IPS DF 6.9 (cell line): ENCODE results near the gene MOB3C.
"Not testable (repeated sequence)": the region's sequence is repeated elsewhere in the genome, so short reads cannot be mapped to it uniquely, and the experiment has no call there.

ENCODE experiments used
- DNase-seq: peaks from one replicate; pipeline ENCODE4 v3.0.0-alpha.2; 2013; ENCODE audit warnings: low read depth, low spot score
- H3K27ac ChIP-seq: one replicate; pipeline ENCODE4 v1.5.1; 2013; ENCODE audit warnings: low read length, control low read depth
- H3K27me3 ChIP-seq: 2 replicates; pipeline ENCODE4 v1.6.1; 2013; ENCODE audit warnings: mild to moderate bottlenecking, low read length; ENCODE audit not compliant: control insufficient read depth, insufficient read depth
- H3K36me3 ChIP-seq: 2 replicates; pipeline ENCODE4 v1.6.1; 2013; ENCODE audit warnings: low read length; ENCODE audit not compliant: control insufficient read depth, insufficient read depth
- H3K4me1 ChIP-seq: 2 replicates; pipeline ENCODE4 v1.6.1; 2013; ENCODE audit warnings: low read length; ENCODE audit not compliant: control insufficient read depth, insufficient read depth
- H3K4me3 ChIP-seq: 2 replicates; pipeline ENCODE4 v1.5.1; 2013; ENCODE audit warnings: mild to moderate bottlenecking, low read length
- H3K9me3 ChIP-seq: 2 replicates; pipeline ENCODE4 v1.6.1; 2013; ENCODE audit warnings: low read length, inconsistent platforms; ENCODE audit not compliant: control insufficient read depth, insufficient read depth
- WGBS: extraction: QIAGEN DNeasy Blood & Tissue Kit; methylation state at CpG from one replicate; pipeline ENCODE4 v1.1.7; 2013; ENCODE audit warnings: mixed read lengths, missing lambda C conversion rate; ENCODE audit not compliant: insufficient read length, insufficient coverage; 5-methylcytosine and 5-hydroxymethylcytosine counted together

Gene MOB3C

DNA sequence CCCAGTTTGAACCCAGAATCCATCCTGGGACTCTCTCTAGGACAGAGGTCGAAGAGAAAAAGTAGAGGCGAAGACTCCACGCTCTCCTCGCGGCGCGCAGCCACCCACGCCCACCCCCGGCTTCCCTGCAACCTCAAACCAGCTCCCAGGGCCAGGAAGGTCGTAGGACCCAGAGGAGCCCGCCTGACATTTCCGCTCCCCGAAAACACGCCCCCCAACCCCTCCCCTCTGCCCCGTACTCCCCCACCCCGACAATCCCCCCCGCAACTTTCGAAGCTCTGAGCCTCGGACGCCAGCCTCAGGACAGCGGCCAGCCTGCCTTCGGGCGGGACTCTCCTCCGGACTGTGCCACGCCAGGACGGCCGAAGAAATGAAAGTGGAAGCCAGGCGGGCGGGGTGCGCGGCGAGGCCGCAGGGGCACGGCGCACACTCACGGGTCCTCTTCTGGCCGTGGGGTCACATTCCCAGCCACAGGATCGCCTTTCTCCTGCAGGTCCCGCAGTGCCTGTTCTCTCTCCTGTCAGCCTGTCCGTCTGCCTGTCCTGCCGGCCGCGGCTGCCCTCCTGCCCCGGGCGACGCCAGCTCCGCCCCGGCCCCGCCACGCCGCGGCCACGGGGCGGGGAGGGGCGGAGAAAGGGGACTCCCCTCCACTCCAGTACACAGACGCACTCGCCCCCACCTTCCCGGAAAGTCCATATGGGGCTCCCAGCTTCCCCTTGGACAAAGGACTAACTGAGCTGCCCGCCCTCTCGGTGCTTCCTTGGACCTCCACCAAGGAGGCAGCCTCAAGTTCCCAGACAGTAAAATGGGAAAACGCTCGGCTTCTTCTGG is at the start of gene MOB3C:
Gene MOB3C, minus strand, starts transcription at position 535 of the 831 bp plus-strand sequence. CDS start 3,490 bp downstream, outside the sequence.
- H3K4me3 ChIP-seq = peak within 1 kb of the TSS; percentile 71
- H3K36me3 ChIP-seq = no peaks in the 10 kb centered on the region
- no peaks in the 10 kb centered on the region for H3K27me3 ChIP-seq
- DNase-seq = no peak
- H3K27ac ChIP-seq = no peak within 1 kb of the TSS
- no peaks in the 10 kb centered on the region for H3K9me3 ChIP-seq
- peaks cover 16% of the 10 kb centered on the region for H3K4me1 ChIP-seq
- WGBS = no CpG with 5 or more reads among the region's 62 CpGs

DNA sequence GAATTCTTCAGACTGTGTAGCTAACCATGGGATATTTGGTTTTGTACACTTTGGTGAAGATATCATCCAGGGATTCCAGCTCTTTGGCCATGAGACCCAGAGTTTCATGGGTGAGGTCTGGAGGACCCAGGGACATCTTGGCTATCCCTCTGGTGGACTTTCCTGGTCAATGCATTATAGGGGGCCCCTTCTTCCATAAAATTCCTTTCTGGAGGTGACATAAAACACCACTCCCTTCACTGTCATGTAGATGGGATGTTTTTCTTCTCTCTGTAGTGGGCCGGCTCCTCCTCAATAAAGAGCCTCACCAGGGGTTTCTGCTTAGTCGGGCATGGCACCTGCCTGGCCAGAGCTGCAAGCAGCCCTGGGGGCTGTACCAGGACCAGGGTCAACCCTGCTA is 49.4 kb upstream of the MOB3C start:
- no peak for DNase-seq
- Histone ChIP-seq H3K36me3 (no peaks in the 10 kb centered on the region; the same call in 1 of the 2 replicates), H3K9me3 (no peaks in the 10 kb centered on the region), H3K4me3 (no peak overlapping the region), H3K27me3 (no peaks in the 10 kb centered on the region), H3K4me1 (peaks cover 2% of the 10 kb centered on the region; the same call in 1 of the 2 replicates), H3K27ac (no peak overlapping the region)
- WGBS = no CpG with 5 or more reads among the region's 2 CpGs

DNA sequence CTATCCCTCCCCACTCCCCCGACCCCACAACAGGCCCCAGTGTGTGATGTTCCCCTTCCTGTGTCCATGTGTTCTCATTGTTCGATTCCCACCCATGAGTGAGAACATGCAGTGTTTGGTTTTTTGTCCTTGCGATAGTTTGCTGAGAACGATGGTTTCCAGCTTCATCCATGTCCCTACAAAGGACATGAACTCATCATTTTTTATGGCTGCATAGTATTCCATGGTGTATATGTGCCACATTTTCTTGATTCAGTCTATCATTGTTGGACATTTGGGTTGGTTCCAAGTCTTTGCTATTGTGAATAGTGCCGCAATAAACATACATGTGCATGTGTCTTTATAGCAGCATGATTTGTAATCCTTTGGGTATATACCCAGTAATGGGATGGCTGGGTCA is 46.3 kb upstream of the MOB3C start:
- not testable (repeated sequence) for H3K27me3 ChIP-seq, H3K4me1 ChIP-seq, H3K4me3 ChIP-seq, H3K36me3 ChIP-seq, H3K9me3 ChIP-seq, H3K27ac ChIP-seq, DNase-seq
- WGBS = no CpG with 5 or more reads among the region's 5 CpGs

DNA sequence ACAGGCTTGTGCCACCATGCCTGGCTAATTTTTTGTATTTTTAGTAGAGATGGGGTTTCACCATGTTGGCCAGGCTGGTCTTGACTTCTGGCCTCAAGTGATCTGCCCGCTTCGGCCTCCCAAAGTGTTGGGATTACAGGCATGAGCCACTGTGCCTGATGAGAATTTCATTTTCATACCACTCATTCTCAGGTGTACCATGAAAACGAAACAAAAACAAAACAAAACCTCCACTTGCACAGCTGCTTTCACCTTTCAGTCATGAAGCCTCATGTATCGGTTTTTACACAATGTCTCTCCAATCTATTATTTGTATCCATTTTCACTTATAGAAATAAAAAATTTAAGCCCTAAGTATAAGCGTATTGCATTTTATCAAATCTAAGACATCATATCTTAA is 43.5 kb upstream of the MOB3C start:
- not testable (repeated sequence) for H3K27me3 ChIP-seq, DNase-seq, H3K4me1 ChIP-seq, H3K27ac ChIP-seq, H3K36me3 ChIP-seq, H3K4me3 ChIP-seq, H3K9me3 ChIP-seq
- WGBS = 100% methylated on average over 1 of the region's 5 CpGs

DNA sequence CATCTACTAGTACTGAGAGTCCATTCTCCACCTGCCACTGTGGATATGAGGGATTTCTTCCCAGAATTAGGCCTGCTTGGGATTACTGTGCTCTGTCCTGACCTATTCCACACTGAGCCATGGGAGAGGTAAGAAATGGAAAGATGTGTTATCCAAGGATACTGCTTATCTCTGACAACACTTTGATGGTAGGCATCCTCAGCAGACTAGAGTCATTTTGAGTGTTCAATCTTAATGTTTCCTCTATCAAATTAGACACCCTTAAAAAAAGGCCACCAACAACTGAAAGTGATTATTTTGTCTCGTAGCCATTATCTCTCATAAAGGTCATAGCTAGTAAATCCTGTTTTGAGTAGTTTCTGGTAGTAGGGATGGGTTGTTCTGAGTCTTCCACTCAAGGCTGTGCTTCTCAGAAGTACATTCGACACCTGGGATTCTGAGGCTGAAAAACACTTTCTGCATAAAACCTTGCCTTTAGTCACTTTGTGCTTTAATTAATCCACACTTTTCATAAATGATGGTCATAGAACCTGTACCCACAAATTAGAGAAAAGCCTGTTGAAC is 42.8 kb upstream of the MOB3C start:
- no CpG with 5 or more reads among the region's 2 CpGs for WGBS

DNA sequence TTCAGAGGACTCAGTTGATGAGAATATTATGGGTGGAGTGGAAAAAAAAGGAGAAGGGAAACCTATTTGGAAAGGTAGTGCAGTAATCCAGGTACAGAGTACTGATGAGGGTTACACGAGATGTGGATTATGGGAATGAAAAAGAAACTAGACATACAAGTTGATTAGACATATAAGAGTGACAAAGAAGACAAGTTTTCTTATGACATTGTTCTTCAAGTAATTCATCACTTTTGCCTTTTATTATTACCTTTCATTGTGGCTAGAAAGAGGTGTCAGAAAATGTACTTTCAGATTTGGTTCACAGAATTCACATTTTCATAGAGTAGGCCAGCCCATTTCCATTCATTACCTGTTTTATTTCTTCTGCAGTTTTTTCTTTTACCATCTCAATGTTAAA is 41.2 kb upstream of the MOB3C start:
- no peak for DNase-seq
- H3K4me3 ChIP-seq = no peak overlapping the region
- no peaks in the 10 kb centered on the region for H3K9me3 ChIP-seq
- WGBS = no CpG with 5 or more reads among the region's 1 CpG
- H3K27me3 ChIP-seq = no peaks in the 10 kb centered on the region
- H3K27ac ChIP-seq = no peak overlapping the region
- H3K4me1 ChIP-seq = no peaks in the 10 kb centered on the region
- H3K36me3 ChIP-seq = no peaks in the 10 kb centered on the region; the same call in 1 of the 2 replicates

More for the DNA sequence above, 42.8 kb upstream of the MOB3C start:
- no peaks in the 10 kb centered on the region for H3K9me3 ChIP-seq
- H3K27ac ChIP-seq = no peak overlapping the region
- H3K36me3 ChIP-seq = no peaks in the 10 kb centered on the region; the same call in 1 of the 2 replicates
- H3K4me1 ChIP-seq = no peaks in the 10 kb centered on the region
- no peak overlapping the region for H3K4me3 ChIP-seq
- DNase-seq = no peak
- H3K27me3 ChIP-seq = no peaks in the 10 kb centered on the region

DNA sequence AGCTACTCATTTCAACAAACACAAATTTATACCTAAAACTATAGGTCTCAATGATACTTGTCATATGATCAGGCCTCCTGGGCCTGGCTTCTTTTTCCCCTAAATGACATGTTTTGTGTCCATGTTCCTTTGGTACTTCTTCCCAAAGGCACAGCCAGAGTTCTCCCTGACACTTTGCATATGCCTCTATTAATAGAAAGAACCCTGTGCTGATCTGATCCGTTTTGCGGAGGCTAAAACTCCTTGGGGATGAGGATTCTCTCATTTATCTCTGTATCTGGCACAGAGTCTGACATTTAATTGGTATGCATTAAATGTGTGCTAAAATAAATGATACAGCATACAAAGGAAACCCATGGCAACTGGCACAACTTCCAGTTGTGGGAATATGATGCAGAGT is 40.0 kb upstream of the MOB3C start:
- Histone ChIP-seq H3K27ac (no peak overlapping the region), H3K9me3 (no peaks in the 10 kb centered on the region), H3K4me3 (no peak overlapping the region), H3K27me3 (no peaks in the 10 kb centered on the region), H3K36me3 (no peaks in the 10 kb centered on the region; the same call in 1 of the 2 replicates), H3K4me1 (no peaks in the 10 kb centered on the region)
- WGBS = no CpG with 5 or more reads among the region's 2 CpGs
- DNase-seq = no peak

DNA sequence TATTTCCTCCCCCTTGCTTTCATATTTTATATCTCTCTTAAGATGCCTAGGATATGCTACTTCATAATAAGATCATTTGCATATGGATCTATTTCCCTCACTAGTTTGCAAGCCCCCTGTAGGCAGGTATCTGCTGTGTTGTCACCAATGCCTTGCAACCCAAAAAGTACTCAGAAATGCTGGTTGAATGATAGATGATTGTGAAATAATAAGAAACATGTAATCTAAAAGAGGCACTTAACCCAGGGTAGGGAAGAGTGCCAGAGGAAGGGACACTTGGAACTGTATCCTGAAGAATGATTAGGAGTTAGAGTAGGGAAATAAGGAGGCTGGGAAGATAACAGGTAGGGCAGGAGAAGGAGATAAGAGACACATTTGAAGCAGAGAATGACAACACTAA is 39.2 kb upstream of the MOB3C start:
- no peaks in the 10 kb centered on the region for H3K27me3 ChIP-seq
- no peaks in the 10 kb centered on the region for H3K9me3 ChIP-seq
- no peak overlapping the region for H3K27ac ChIP-seq
- no peaks in the 10 kb centered on the region; the same call in 1 of the 2 replicates for H3K36me3 ChIP-seq
- DNase-seq = no peak
- no peak overlapping the region for H3K4me3 ChIP-seq
- H3K4me1 ChIP-seq = no peaks in the 10 kb centered on the region

DNA sequence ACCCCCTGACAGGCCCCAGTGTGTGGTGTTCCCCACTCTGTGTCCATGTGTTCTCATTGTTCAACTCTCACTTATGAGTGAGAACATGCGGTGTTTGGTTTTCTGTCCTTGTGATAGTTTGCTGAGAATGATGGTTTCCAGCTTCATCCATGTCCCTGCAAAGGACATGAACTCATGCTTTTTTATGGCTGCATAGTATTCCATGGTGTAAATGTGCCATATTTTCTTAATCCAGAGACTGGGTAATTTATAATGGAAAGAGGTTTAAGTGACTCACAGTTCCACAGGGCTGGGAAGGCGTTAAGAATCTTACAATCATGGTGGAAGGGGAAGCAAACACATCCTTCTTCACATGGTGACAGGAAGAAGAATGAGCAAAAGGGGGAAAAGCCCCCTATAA is 38.1 kb upstream of the MOB3C start:
- no CpG with 5 or more reads among the region's 2 CpGs for WGBS
- not testable (repeated sequence) for H3K4me1 ChIP-seq, H3K27ac ChIP-seq, H3K36me3 ChIP-seq, H3K9me3 ChIP-seq, H3K4me3 ChIP-seq, DNase-seq, H3K27me3 ChIP-seq

DNA sequence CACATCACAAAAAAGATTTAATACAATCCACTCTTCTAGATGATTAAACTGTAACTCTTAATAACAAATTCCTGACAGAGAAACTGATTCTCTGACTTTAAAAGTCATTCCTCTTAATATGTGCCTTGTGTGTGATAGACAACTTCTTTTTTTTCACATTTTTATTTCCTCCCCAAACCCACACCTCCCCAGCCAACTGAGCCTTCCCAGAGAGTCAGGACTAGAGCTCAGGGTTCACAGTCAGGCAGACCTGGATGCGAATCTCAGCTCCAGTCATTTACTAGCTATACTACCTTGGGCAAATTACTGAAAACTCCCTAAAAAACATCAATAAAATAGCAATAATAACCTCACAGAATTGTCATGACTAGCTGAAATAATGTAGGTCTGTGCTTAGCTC is 37.4 kb upstream of the MOB3C start:
- WGBS = no CpG with 5 or more reads among the region's 1 CpG
- no peaks in the 10 kb centered on the region; the same call in 1 of the 2 replicates for H3K36me3 ChIP-seq
- H3K27me3 ChIP-seq = no peaks in the 10 kb centered on the region
- no peaks in the 10 kb centered on the region for H3K9me3 ChIP-seq
- no peaks in the 10 kb centered on the region for H3K4me1 ChIP-seq
- no peak overlapping the region for H3K27ac ChIP-seq
- H3K4me3 ChIP-seq = no peak overlapping the region
- DNase-seq = no peak
